GM12878 (cell line): Measurements from ENCODE around the gene IGHMBP2. TPM values are rescaled to one million over a fixed set of nuclear protein-coding genes. Genes with fewer than 3 reads are reported as not detected.

Experiments
- ATAC-seq: fragments of 200-7000 bp; cut with Tn5 transposase; 3 replicates; pipeline ENCODE4 v1.9.1; 2020; ENCODE audit warnings: mild to moderate bottlenecking, moderate library complexity
- BruUV-seq: library from RNA; stranded (reverse); fragments of 400-500 nt; replicated peaks from 2 replicates; lab custom pipeline; 2021; lab: Mats Ljungman, UMichigan
- CTCF ChIA-PET: fragments of 300-600 bp; sonication (Branson Sonifier 250); formaldehyde crosslinking; extraction: SDS; loops from one replicate; lab custom pipeline; 2021; ENCODE audit warnings: inconsistent platforms; lab: Yijun Ruan, JAX
- POLR2A ChIA-PET: fragments of 350-600 bp; formaldehyde crosslinking; extraction: SDS; loops from one replicate; lab custom pipeline; 2021; ENCODE audit warnings: inconsistent platforms; lab: Charles Lee
- RAD21 ChIA-PET: fragments of 300-600 bp; sonication (Branson Sonifier 250); formaldehyde crosslinking; loops from one replicate; lab custom pipeline; 2023; ENCODE audit warnings: antibody characterized with exemption; ENCODE audit not compliant: unreplicated experiment; lab: Charles Lee
- SMC1A ChIA-PET: fragments of 300-600 bp; sonication (Branson Sonifier 250); formaldehyde crosslinking; loops from one replicate; lab custom pipeline; 2023; ENCODE audit not compliant: unreplicated experiment, uncharacterized antibody; lab: Charles Lee
- DNase-seq: peaks from one replicate; pipeline ENCODE4 v3.0.0-alpha.2; 2011; ENCODE audit warnings: low read depth, low spot score
- FAIRE-seq: peaks from 3 replicates; lab custom pipeline; 2011; peaks lifted over from hg19 to GRCh38; lab: Jason Lieb, UNC
- H2AFZ ChIP-seq: 2 replicates; pipeline ENCODE4 v1.6.0; 2011; ENCODE audit warnings: low read depth, low read length, control low read depth; ENCODE audit not compliant: control insufficient read depth
- H3K27ac ChIP-seq: 2 replicates; pipeline ENCODE4 v1.5.1; 2011; ENCODE audit warnings: control low read depth; ENCODE audit not compliant: control insufficient read depth, insufficient read depth
- H3K27me3 ChIP-seq, 2 experiments: replicated peaks in 1 of 2; 2 replicates each; pipeline versions ENCODE4 v1.6.0 to v1.6.1; 2011; ENCODE audit warnings: low read length in 1 of 2; ENCODE audit not compliant: control insufficient read depth in 2 of 2, insufficient read depth in 2 of 2
- H3K36me3 ChIP-seq, 2 experiments: 2 replicates each; pipeline ENCODE4 v1.5.1; 2011; ENCODE audit warnings: low read length in 1 of 2; ENCODE audit not compliant: control insufficient read depth in 2 of 2, insufficient read depth in 2 of 2
- H3K4me1 ChIP-seq: 2 replicates; pipeline ENCODE4 v1.6.1; 2011; ENCODE audit warnings: mild to moderate bottlenecking, low read length, moderate library complexity, mixed read lengths; ENCODE audit not compliant: control insufficient read depth, insufficient read depth
- H3K4me2 ChIP-seq: 2 replicates; pipeline ENCODE4 v1.6.0; 2011; ENCODE audit warnings: control low read depth; ENCODE audit not compliant: control insufficient read depth, insufficient read depth
- H3K4me3 ChIP-seq: fragments of 200-600 bp; sonication (generic); 2 replicates; pipeline ENCODE4 v1.5.1; 2016
- H3K79me2 ChIP-seq: 2 replicates; pipeline ENCODE4 v1.6.0; 2011; ENCODE audit warnings: low read length; ENCODE audit not compliant: control insufficient read depth, insufficient read depth
- H3K9ac ChIP-seq: 2 replicates; pipeline ENCODE4 v1.8.0; 2011; ENCODE audit warnings: low read length, control low read depth, mixed read lengths; ENCODE audit not compliant: control insufficient read depth, insufficient read depth
- H3K9me3 ChIP-seq: replicated peaks from 3 replicates; pipeline ENCODE4 v1.5.1; 2011; ENCODE audit warnings: mild to moderate bottlenecking, low read length; ENCODE audit not compliant: control insufficient read depth, insufficient read depth
- H4K20me1 ChIP-seq: 2 replicates; pipeline ENCODE4 v1.6.0; 2011; ENCODE audit not compliant: control insufficient read depth, insufficient read depth
- RFX5 ChIP-seq: IDR thresholded peaks from 2 replicates; pipeline ENCODE4 v1.6.1; 2011; ENCODE audit warnings: low read depth, low read length, improper control_type of control experiment
- WGBS: methylation state at CpG from one replicate; pipeline ENCODE4 v1.1.6; 2016; ENCODE audit warnings: low lambda C conversion rate; ENCODE audit not compliant: insufficient replicate concordance, insufficient coverage; ENCODE audit errors: missing lambda C conversion rate; 5-methylcytosine and 5-hydroxymethylcytosine counted together
- in situ Hi-C: fragments of 300-500 bp; cut with MboI; formaldehyde crosslinking; loops from 9 replicates; pipeline ENCODE4 v1.14.3; 2018; ENCODE audit warnings: mixed read lengths
- intact Hi-C: fragments of 100-400 bp; cut with micrococcal nuclease; formaldehyde crosslinking; loops from one replicate; pipeline ENCODE4 v1.14.2; 2022; ENCODE audit not compliant: unreplicated experiment
- polyA plus RNA-seq, 11 experiments: library from polyadenylated mRNA; depleted of rRNA in 4 of 11; unstranded in 6 of 11; stranded (reverse) in 5 of 11; fragments of >200 nt; fragmentation: Nextera tagmentation in 4 of 11; fragmentation: Illumina TruSeq in 1 of 11; extraction: Ambion mirVana in 4 of 11; extraction: Trizol in 1 of 11; gene quantifications; 1 replicate in 1 of 11; 2 replicates in 10 of 11; pipeline versions ENCODE4 v1.2.1 to v1.2.3, GENCODE V29; 2011 to 2016; ENCODE audit warnings: inconsistent platforms in 2 of 11, missing spikeins in 2 of 11, low read depth in 1 of 11
- total RNA-seq, 4 experiments: library from RNA; depleted of rRNA in 3 of 4; stranded (reverse); fragments of >200 nt in 3 of 4; fragmentation: Illumina TruSeq in 1 of 4; extraction: Trizol in 1 of 4; gene quantifications; 2 replicates each; pipeline versions ENCODE4 v1.2.1 to v1.2.3, GENCODE V29; 2013 to 2021
- TF ChIP-seq, protein P1 (sequence below): fragments of 450-650 bp; formaldehyde crosslinking; IDR thresholded peaks from 2 replicates; pipeline ENCODE4 v1.5.0; 2022; ENCODE audit warnings: mild to moderate bottlenecking, missing genetic modification characterization

The IGHMBP2 gene
- total and polyA plus RNA-seq, 10 of the 15 experiments (the other 5 are each of a cell fraction or from before 2014, with no cell fraction given), result 1.4 to 20.1 (median 11.2) TPM

DNA sequence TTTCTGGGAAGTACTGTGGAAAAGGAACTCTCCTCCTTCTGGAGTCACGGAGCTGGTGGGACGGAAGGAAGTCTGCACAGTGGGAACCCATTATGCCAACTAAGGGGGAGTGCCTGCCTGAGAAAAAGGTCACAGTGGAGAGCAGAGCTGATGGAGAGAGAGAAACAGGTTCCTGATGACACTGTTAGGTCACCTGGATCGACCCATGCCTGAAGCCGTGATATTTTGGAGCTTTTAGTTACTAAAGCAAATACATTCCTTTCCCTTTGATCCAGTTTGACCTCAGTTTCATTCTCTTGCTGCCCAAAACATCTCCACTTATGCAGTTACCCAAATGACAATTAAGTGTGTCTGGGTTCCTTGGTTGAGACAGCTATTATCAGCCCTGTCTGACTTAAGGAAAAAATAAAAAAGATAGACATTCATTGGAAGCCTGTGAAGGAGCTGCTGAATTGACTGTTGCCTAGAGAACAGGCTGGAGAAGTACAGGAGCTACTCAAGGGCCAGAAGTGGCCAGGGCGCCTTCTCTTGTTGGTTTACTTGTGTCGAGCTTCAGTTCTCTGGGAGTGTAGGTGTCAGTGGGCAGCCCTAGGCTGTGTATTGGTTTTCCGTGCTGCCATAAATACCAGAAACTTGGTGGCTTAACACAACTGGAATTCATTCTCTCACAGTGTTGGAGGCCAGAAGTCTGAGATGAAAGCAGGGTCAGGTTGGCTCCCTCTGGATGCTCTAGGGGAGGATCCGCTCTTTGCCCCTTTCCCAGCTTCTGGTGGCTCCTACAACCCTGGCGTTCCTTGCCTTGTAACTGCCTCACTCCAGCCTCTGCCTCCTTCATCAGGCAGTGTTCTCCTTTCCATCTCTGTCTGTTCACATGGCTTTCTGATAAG lies 63.4 kb downstream of the IGHMBP2 start (continued):
- TF ChIP-seq, protein P1, sequence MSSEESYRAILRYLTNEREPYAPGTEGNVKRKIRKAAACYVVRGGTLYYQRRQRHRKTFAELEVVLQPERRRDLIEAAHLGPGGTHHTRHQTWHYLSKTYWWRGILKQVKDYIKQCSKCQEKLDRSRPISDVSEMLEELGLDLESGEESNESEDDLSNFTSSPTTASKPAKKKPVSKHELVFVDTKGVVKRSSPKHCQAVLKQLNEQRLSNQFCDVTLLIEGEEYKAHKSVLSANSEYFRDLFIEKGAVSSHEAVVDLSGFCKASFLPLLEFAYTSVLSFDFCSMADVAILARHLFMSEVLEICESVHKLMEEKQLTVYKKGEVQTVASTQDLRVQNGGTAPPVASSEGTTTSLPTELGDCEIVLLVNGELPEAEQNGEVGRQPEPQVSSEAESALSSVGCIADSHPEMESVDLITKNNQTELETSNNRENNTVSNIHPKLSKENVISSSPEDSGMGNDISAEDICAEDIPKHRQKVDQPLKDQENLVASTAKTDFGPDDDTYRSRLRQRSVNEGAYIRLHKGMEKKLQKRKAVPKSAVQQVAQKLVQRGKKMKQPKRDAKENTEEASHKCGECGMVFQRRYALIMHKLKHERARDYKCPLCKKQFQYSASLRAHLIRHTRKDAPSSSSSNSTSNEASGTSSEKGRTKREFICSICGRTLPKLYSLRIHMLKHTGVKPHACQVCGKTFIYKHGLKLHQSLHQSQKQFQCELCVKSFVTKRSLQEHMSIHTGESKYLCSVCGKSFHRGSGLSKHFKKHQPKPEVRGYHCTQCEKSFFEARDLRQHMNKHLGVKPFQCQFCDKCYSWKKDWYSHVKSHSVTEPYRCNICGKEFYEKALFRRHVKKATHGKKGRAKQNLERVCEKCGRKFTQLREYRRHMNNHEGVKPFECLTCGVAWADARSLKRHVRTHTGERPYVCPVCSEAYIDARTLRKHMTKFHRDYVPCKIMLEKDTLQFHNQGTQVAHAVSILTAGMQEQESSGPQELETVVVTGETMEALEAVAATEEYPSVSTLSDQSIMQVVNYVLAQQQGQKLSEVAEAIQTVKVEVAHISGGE (CRISPR knock-in tag), result no peak
- TF ChIP-seq, all 136 proteins: peak for 0

DNA sequence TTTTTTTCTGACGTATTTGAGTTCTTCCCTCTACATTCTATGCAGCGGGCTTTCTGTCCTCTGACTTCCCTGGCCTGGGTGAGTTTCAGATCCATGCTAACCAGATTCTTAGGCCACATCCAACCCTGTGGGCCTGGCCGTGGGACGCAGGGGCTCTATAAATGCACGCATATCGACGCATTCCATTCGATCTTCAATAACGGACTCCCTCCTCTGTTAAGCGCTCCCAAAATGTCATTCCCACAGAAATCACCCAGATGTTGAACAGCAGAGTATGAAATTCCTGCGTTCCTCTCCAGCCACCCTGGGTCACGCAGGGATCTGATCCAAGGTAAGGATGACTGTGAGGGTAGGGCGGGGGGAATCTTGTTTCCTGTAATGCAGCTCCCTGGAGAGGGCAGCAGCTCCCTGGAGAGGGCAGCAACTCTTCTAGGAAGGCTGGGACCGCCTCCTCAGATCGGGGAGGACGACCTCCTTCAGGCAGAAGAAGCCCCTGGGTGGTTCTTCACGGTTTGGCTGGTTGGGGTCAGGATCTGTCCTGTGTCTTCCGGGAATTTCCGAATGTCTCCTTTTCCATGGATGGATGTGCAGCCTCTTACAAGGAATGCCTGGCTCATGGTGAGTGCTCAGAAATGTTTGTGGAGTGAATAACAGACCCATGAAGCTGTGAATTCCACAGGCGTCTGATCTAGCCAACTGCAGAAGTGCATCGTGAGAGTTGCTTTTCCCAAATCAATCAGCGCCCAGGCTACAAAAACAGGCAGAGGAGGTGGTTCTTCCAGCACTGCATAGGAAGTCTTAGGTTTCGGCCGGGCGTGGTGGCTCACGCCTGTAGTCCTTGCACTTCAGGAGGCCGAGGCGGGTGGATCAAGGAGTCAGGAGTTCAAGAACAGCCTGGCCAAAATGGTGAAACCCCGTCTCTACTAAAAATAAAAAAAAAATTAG lies 64.9 kb downstream of the IGHMBP2 start:
- Histone ChIP-seq H3K79me2 (no peaks in the 10 kb centered on the region), H2AFZ (no peak overlapping the region), H3K4me2 (no peak overlapping the region)
- POLR2A ChIA-PET, result no interaction called here
- TF ChIP-seq RFX5, result no peak
- TF ChIP-seq, all 136 proteins: peak for 0
- peaks cover 4% of the 10 kb centered on the region; the same call in 2 of the 3 replicates for H3K9me3 ChIP-seq
- no peak for FAIRE-seq
- no peak for DNase-seq
- intact Hi-C loops (no loop called here), in situ Hi-C loops (no loop called here)
- no peak for ATAC-seq
- no TSS peak for BruUV-seq
- no peaks in the 10 kb centered on the region for H3K36me3 ChIP-seq
- H3K4me3 ChIP-seq, result no peak overlapping the region
- ChIA-PET RAD21 (no interaction called here), CTCF (no interaction called here), SMC1A (no interaction called here)
- H3K4me1 ChIP-seq, result no peaks in the 10 kb centered on the region
- WGBS, result 52% methylated on average over 29 of the region's 29 CpGs
- no peaks in the 10 kb centered on the region; a peak in 1 of 4 replicates for H3K27me3 ChIP-seq
- no peaks in the 10 kb centered on the region for H4K20me1 ChIP-seq
- no peak overlapping the region for H3K27ac ChIP-seq
- no peak overlapping the region for H3K9ac ChIP-seq
